Choroid plexus epithelial cell (primary cell): ENCODE measurements around the gene CISD3.

Source experiments
- DNase-seq: peaks from one replicate; pipeline ENCODE4 v3.0.0-alpha.2; 2010; ENCODE audit warnings: low read depth
- H3K4me3 ChIP-seq: 2 replicates; pipeline ENCODE4 v1.5.1; 2011; ENCODE audit warnings: low read depth, mild to moderate bottlenecking, control low read depth, low read length, moderate library complexity
- TF ChIP-seq, protein P1 (sequence below): conservative IDR thresholded peaks from 2 replicates; pipeline ENCODE4 v1.5.1; 2011; ENCODE audit warnings: low read depth, mild to moderate bottlenecking, control low read depth, inconsistent platforms, low read length, moderate library complexity

Gene CISD3

DNA sequence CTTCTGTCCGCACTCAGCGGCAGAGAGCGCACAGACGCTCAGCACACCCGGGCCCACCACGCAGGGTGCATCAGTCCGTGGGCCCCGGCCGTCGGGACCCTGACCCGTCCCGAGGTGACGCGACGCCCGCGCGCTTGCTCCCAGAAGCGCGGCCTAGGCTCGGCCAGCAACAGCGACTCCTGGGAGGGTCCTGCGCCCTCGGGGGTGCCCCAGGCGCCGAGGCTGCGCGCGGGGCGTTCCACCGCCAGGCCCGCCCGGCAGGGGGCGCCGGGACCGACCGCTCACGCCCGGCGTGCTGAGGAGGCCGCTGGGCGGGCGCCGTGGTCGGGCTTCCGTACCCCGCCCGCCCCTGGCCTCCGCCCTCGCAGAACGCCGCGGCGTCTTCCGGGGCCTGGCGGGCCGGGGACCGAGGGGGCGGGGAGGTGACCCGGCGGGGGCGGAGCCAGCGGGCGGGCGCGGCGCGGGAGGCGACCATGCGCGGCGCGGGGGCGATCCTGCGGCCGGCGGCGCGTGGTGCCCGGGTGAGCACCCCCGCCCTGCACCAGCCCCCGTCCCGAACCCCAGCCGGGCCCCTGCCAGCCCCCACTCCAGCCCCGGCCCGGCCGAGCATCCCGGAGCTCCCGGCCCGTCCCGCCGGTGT lies at the start of gene CISD3:
TSS of gene CISD3 (plus strand) at position 456 of the 640 bp plus-strand sequence. CDS start at position 474, 18 bp downstream.
- DNase-seq, result peak; percentile 75
- H3K4me3 ChIP-seq, result peak within 1 kb of the TSS; percentile 70
- TF ChIP-seq, protein P1, sequence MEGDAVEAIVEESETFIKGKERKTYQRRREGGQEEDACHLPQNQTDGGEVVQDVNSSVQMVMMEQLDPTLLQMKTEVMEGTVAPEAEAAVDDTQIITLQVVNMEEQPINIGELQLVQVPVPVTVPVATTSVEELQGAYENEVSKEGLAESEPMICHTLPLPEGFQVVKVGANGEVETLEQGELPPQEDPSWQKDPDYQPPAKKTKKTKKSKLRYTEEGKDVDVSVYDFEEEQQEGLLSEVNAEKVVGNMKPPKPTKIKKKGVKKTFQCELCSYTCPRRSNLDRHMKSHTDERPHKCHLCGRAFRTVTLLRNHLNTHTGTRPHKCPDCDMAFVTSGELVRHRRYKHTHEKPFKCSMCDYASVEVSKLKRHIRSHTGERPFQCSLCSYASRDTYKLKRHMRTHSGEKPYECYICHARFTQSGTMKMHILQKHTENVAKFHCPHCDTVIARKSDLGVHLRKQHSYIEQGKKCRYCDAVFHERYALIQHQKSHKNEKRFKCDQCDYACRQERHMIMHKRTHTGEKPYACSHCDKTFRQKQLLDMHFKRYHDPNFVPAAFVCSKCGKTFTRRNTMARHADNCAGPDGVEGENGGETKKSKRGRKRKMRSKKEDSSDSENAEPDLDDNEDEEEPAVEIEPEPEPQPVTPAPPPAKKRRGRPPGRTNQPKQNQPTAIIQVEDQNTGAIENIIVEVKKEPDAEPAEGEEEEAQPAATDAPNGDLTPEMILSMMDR, result peak; percentile 33

GRCh38 chr17:38681096-38681495 lies 49.0 kb upstream of the CISD3 start:
- TF ChIP-seq, protein P1, result no peak
- H3K4me3 ChIP-seq, result no peak overlapping the region
- no peak for DNase-seq

- no peak for DNase-seq
- H3K4me3 ChIP-seq, result no peak overlapping the region
These were observed 44.6 kb upstream of the CISD3 start for GRCh38 chr17:38685491-38685890.

DNA sequence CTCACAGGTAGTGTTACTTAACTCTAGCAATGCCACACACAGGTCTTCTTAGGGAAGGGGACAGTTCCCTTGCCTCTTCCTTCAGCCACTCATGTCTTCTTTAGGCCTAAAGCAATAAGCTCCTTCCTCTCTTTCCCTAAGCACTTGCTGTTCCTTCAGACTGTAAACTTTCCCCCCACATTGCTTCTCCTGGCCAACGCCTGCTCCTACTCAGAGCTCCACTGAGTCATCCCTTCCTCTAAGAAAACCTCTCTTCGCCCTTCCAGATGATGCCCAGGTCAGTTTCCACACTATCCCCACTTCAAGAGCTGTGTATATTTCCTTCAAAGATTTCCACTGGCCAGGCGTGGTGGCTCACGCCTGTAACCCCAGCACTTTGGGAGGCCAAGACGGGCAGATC lies 42.9 kb upstream of the CISD3 start:
- no peak overlapping the region for H3K4me3 ChIP-seq
- DNase-seq, result peak; percentile 46
- TF ChIP-seq, protein P1, result no peak

More at GRCh38 chr17:38685491-38685890, 44.6 kb upstream of the CISD3 start:
- TF ChIP-seq, protein P1, result no peak

DNA sequence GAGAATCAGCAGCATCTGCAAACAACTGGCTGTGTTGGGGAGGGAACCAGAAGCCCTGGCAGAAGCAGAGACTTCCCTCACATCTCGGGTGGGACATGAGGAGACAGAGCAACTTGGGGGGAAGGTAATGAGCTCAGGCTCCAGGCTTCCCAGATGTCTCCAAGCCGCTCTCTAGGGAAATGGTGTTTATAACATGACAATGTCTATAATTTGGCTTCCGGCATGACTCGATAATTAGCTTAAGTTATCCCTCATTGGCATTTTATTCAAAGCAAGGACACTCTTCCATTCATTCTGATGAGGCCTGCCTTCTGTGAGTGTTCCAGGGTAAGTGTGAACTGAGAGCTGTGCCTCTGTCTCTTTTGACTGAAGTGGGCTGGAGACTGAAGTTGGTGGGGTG lies 39.8 kb upstream of the CISD3 start:
- TF ChIP-seq, protein P1, result no peak
- no peak overlapping the region for H3K4me3 ChIP-seq

DNA sequence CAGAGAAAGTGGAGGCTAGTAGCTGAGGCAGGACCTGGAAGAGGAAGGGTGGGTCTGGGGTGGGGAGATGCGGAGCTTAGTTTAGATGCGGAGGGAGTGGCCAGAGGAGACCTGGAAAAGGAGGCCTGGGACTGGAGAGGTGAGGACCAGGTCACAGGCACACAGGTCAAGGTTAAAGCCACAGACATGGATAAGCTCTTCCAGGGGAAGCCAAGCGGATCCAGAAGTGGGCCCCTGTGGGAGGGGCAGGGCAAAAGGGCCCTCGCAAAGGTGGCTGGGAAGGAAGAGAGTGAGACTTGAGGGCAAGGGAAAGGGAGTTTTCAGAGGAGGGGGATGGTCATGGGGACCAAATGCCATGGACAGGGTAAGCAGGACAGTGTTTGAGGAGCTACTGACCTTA lies 39.0 kb upstream of the CISD3 start:
- DNase-seq, result no peak
- TF ChIP-seq, protein P1, result no peak
- H3K4me3 ChIP-seq, result no peak overlapping the region

More for the DNA sequence above, 39.8 kb upstream of the CISD3 start:
- DNase-seq, result no peak
